Measurements from ENCODE around the gene LTBP4. TPM values are rescaled to one million over a fixed set of nuclear protein-coding genes. Genes with fewer than 3 reads are reported as not detected.

LTBP4 gene
- total RNA-seq, 1 experiment from 2014 or later = 24.5 TPM

DNA sequence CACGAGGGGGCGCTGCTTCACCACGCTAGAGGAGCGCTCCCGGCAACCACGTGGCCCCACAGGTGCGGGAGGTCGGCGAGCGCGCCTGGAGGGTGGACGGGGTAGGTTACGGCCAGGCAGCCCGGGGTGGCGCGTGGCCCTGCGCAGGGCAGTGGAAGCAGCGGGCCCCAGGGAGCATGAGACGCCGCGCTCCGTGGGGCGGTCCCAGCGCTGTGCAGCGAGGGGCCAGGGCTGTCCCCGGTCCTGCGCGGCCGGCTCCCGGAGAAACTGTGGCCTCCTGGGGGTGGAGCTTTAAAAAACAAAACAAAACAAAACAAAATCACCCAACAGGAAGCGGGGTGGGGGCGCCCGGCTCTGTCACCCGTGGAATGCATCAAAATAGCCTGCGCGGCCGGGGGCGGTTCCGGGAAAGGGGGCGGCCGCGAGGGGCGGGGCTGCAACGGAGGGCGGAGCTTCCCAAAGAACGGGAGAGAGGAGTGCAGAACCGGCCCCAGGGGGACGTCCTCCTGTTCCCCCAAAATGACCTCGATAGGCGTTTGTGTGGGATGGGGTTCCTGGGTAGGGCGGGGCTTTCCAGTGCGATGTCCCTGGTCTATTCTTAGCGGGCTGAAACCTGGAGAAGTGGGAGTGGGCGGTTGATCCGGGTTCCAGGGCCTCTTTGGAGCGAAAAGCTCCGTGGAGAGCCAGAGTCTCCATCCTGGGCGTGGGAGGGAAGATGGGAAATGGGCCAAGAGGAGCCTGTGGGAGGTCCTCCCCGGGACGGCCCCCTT is 61.9 kb downstream of the LTBP4 start:
- peak; percentile 81 for DNase-seq (ENCODE audit: low read depth)

DNA sequence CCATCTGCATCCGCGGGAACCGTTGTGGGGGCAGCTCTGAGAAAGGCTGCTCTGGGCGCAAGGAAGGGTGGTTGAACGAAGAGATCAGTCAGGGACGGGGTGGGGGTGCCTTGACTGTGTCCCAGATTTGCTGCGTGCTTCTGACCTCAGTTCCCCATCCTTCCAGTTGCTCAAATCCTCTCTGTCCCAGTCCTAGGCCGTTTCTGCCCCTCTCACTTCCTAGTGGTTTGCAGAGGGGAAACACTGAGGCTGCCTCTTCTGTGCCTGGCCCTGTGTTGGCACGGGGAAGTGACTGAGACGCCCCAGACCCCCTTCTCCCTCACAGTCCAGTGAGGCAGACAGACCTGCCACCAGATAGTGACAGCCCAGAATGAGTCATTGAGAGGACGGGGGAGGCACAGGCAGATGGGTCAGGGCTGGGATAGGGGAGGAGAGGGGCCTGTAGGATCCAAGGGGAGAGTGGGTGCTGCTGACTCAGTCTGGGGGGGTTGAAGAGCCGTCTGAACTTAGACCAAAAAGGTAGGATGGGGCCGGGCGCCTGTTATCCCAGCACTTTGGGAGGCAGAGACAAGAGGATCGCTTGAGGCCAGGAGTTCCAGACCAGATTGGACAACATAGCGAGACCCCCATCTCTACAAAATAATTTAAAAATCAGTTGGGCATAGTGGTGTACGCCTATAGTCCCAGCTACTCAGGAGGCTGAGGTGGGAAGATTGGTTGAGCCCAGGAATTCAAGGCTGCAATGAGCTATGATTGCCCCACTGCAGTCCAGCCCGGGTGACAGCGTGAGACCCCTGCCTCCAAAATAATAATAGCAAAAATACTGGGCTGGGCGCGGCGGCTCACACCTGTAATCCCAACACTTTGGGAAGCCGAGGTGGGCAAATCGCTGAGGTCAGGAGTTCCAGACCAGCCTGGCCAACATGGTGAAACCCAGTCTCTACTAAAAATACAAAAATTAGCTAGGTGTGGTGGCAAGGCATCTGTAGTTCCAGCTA is 62.8 kb downstream of the LTBP4 start:
- DNase-seq (ENCODE audit: low read depth) = no peak

- no peak for DNase-seq (ENCODE audit: low read depth)
Observed at GRCh38 chr19:40666803-40667438, 65.8 kb downstream of the LTBP4 start.

DNA sequence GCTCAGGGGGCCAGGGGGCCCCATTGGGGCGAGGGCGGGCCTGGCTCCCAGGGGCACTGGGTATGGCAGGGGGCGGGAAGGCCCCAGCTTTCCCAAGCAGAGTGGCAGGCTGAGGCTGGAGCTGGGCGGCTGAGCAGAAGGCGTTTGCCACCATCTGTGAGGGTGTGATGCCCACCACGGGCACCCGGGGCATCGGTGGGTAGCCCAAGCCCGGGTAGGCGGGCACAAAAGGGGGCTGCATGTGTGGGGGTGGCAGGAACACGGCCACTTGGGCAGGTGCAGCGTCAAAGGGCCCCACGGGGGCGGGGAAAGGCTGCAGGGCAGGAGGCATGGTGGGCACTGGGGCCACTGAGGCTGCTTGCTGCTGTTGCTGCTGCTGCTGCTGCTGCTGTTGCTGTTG is 66.4 kb downstream of the LTBP4 start:
- DNase-seq (ENCODE audit: low read depth) = no peak

DNA sequence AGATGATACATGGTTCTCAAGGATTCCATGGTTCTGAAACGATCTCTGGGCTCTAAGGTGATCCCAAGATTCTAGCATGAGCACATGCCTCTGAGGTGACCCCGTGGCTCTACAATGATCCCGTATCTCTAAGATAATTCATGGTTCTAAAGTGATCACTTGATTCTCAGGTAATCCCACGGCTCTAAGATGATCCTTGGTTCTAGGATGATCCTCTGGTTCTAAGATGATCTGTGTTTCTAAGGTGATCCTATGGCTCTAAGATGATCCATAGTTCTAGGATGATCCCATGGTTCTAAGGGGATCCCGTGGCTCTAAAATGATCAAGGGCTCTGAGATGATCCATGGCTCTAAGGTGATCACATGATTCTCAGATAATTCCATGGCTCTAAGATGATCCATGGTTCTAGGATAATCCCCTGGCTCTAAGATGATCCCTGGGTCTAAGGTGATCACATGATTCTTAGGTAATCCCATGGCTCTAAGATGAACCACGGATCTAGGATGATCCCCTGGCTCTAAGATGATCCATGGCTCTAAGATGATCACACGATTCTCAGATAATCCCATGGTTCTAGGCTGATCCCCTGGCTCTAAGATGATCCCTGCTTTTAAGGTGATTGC is 67.9 kb downstream of the LTBP4 start:
- no peak for DNase-seq (ENCODE audit: low read depth)

- no peak for DNase-seq (ENCODE audit: low read depth)
Observed at GRCh38 chr19:40671404-40671803, 70.2 kb downstream of the LTBP4 start.

DNA sequence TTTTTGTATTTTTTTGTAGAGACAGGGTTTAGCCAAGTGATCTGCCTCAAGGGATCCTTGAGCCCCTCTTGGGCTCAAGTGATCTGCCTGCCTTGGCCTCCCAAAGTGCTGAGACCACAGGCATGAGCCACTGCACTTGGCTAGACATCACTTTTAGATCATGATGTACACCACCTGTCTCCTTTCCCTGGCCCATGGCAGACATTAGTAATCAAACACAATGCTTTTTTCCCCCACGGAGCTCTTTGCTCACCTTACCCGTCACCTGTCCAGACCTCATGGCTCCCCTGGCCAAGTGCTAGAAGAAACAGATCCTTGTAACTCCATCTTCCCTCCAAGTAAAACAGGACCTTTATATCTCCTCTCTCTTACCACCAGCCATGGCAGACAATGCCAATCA is 70.9 kb downstream of the LTBP4 start:
- DNase-seq (ENCODE audit: low read depth) = no peak

GRCh38 chr19:40672573-40673299 is 71.6 kb downstream of the LTBP4 start:
- no peak for DNase-seq (ENCODE audit: low read depth)

- no peak for DNase-seq (ENCODE audit: low read depth)
Observed at GRCh38 chr19:40673397-40673796, 72.2 kb downstream of the LTBP4 start.

- no peak for DNase-seq (ENCODE audit: low read depth)
Observed at GRCh38 chr19:40674291-40674690, 73.1 kb downstream of the LTBP4 start.

DNA sequence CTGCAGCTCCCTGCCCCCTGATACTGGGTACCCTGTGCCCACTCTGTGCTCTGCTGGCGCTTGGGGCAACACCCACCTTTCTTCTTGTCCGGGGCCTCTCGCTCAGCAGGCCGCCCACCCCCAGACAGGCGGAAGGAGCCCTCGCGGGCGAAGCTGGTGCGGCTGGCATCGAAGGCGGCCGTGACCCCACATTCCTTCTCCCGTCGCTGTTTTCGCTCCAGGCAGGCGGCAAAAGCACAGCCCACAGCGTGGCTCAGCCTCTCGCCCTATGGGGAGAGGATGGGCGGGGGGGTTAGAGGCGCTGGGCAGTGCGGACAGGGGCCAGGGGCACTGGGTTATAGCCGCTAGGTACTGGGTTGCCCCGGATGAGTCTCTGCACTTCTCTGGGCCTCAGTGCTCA is 76.0 kb downstream of the LTBP4 start:
- no peak for DNase-seq (ENCODE audit: low read depth)

Other genes with a start within 250 kb of the LTBP4 start
- gene HIPK4, start 211.2 kb upstream of the LTBP4 start, total RNA-seq (2014; rRNA removed; shearing (Covaris generic)) = not detected in 2 replicates
- gene PRX, start 188.0 kb upstream of the LTBP4 start, total RNA-seq (2014; rRNA removed; shearing (Covaris generic)) = not detected in 2 replicates
- 9.9 and 13.6 TPM in 2 replicates for gene SERTAD1, start 175.4 kb upstream of the LTBP4 start, total RNA-seq (2014; rRNA removed; shearing (Covaris generic))
- gene SERTAD3, start 157.0 kb upstream of the LTBP4 start, total RNA-seq (2014; rRNA removed; shearing (Covaris generic)) = 8.4 and 12.0 TPM in 2 replicates
- gene BLVRB, start 135.6 kb upstream of the LTBP4 start, total RNA-seq (2014; rRNA removed; shearing (Covaris generic)) = 44.5 and 48.3 TPM in 2 replicates
- gene SPTBN4, start 134.4 kb upstream of the LTBP4 start, total RNA-seq (2014; rRNA removed; shearing (Covaris generic)) = 0.23 TPM in 1 of 2 replicates, not detected in the other
- gene SHKBP1, start 24.5 kb upstream of the LTBP4 start, total RNA-seq (2014; rRNA removed; shearing (Covaris generic)) = 32.2 and 47.4 TPM in 2 replicates
- 10.9 and 16.4 TPM in 2 replicates for gene NUMBL, start 89.3 kb downstream of the LTBP4 start, total RNA-seq (2014; rRNA removed; shearing (Covaris generic))
- 16.7 and 24.2 TPM in 2 replicates for gene COQ8B, start 115.5 kb downstream of the LTBP4 start, total RNA-seq (2014; rRNA removed; shearing (Covaris generic))
- gene ITPKC, start 115.7 kb downstream of the LTBP4 start, total RNA-seq (2014; rRNA removed; shearing (Covaris generic)) = 5.1 and 5.2 TPM in 2 replicates
- gene ACTMAP, start 149.1 kb downstream of the LTBP4 start, total RNA-seq (2014; rRNA removed; shearing (Covaris generic)) = 0.97 and 1.6 TPM in 2 replicates
- 257 and 375 TPM in 2 replicates for gene SNRPA, start 149.8 kb downstream of the LTBP4 start, total RNA-seq (2014; rRNA removed; shearing (Covaris generic))
- 6.7 and 9.5 TPM in 2 replicates for gene MIA, start 174.2 kb downstream of the LTBP4 start, total RNA-seq (2014; rRNA removed; shearing (Covaris generic))
- 9.2 and 10.6 TPM in 2 replicates for gene RAB4B, start 176.9 kb downstream of the LTBP4 start, total RNA-seq (2014; rRNA removed; shearing (Covaris generic))
- 107 and 117 TPM in 2 replicates for gene EGLN2, start 197.8 kb downstream of the LTBP4 start, total RNA-seq (2014; rRNA removed; shearing (Covaris generic))
- not detected in 2 replicates for gene CYP2A6, start 249.1 kb downstream of the LTBP4 start, total RNA-seq (2014; rRNA removed; shearing (Covaris generic))

Measured in HT1080 (cell line).